K562 (cell line): ENCODE data around the gene SIRT3. TPM values are rescaled to one million over a fixed set of nuclear protein-coding genes. Genes with fewer than 3 reads are reported as not detected.

Source experiments
- ATAC-seq: fragments of 200-7000 bp; cut with Tn5 transposase; 3 replicates; pipeline ENCODE4 v1.9.1; 2020; ENCODE audit warnings: moderate library complexity
- BruUV-seq: library from RNA; stranded (reverse); fragments of 400-500 nt; replicated peaks from 2 replicates; lab custom pipeline; 2021; lab: Mats Ljungman, UMichigan
- CTCF ChIA-PET: fragments of 300-600 bp; formaldehyde crosslinking; extraction: SDS; loops from one replicate; lab custom pipeline; 2021; ENCODE audit warnings: low intra/inter-chr PET ratio; lab: Yijun Ruan, JAX
- POLR2A ChIA-PET: fragments of 300-600, 350-650 bp; sonication (Branson Sonifier 250); formaldehyde crosslinking; extraction: SDS; loops from one replicate; lab custom pipeline; 2021; ENCODE audit warnings: antibody characterized with exemption, inconsistent platforms; lab: Yijun Ruan, JAX
- DNase-seq, 4 experiments: peaks; one replicate each; pipeline versions ENCODE4 v3.0.0 to v3.0.0-alpha.2; 2011 to 2018; ENCODE audit warnings: low spot score in 3 of 4, mixed read lengths in 3 of 4; ENCODE audit errors: extremely low read depth in 1 of 4
- FAIRE-seq: peaks from 2 replicates; lab custom pipeline; 2011; peaks lifted over from hg19 to GRCh38; lab: Jason Lieb, UNC
- H2AFZ ChIP-seq: 2 replicates; pipeline ENCODE4 v1.6.0; 2011; ENCODE audit warnings: low read depth, low read length, control low read depth, inconsistent platforms
- H3K27ac ChIP-seq: fragments of 200-600 bp; 3 replicates; pipeline ENCODE4 v1.8.0; 2011; ENCODE audit warnings: low read depth, mild to moderate bottlenecking, control low read depth, inconsistent platforms, low read length, moderate library complexity, mixed read lengths; ENCODE audit errors: extremely low read depth
- H3K27me3 ChIP-seq, 2 experiments: fragments of 300-600 bp in 1 of 2; 2 replicates in 1 of 2; 3 replicates in 1 of 2; pipeline versions ENCODE4 v1.6.0 to v1.8.0; 2011; ENCODE audit warnings: inconsistent platforms in 2 of 2, low read length in 2 of 2, mild to moderate bottlenecking in 1 of 2, mixed read lengths in 1 of 2, moderate library complexity in 1 of 2; ENCODE audit not compliant: control insufficient read depth in 2 of 2, insufficient read depth in 2 of 2
- H3K36me3 ChIP-seq: fragments of 300-600 bp; 3 replicates; pipeline ENCODE4 v1.8.0; 2011; ENCODE audit warnings: mild to moderate bottlenecking, low read length, inconsistent platforms; ENCODE audit not compliant: control insufficient read depth, insufficient read depth
- H3K4me1 ChIP-seq, 2 experiments: fragments of 200-600 bp in 1 of 2; replicated peaks in 1 of 2; 2 replicates in 1 of 2; 3 replicates in 1 of 2; pipeline versions ENCODE4 v1.5.1 to v1.8.0; 2011; ENCODE audit warnings: inconsistent platforms in 2 of 2, low read length in 2 of 2, mild to moderate bottlenecking in 1 of 2, mixed read lengths in 1 of 2, moderate library complexity in 1 of 2; ENCODE audit not compliant: control insufficient read depth in 2 of 2, insufficient read depth in 2 of 2
- H3K4me2 ChIP-seq: 2 replicates; pipeline ENCODE4 v1.6.1; 2011; ENCODE audit warnings: low read length, control low read depth, inconsistent platforms, mixed read lengths; ENCODE audit not compliant: insufficient read depth
- H3K4me3 ChIP-seq: fragments of 200-600 bp; sonication (generic), shearing (Covaris generic); 2 replicates; pipeline ENCODE4 v1.5.1; 2016; ENCODE audit warnings: control low read depth, inconsistent platforms
- H3K79me2 ChIP-seq: fragments of 200-600 bp; 3 replicates; pipeline ENCODE4 v1.8.0; 2011; ENCODE audit warnings: low read length, inconsistent platforms; ENCODE audit not compliant: control insufficient read depth, insufficient read depth
- H3K9ac ChIP-seq, 2 experiments: 2 replicates each; pipeline versions ENCODE4 v1.6.0 to v1.6.1; 2011; ENCODE audit warnings: low read depth in 2 of 2, low read length in 2 of 2, control low read depth in 1 of 2, inconsistent platforms in 1 of 2, mild to moderate bottlenecking in 1 of 2, mixed read lengths in 1 of 2; ENCODE audit not compliant: insufficient read depth in 1 of 2
- H3K9me1 ChIP-seq: one replicate; pipeline ENCODE4 v1.6.0; 2011; ENCODE audit warnings: inconsistent platforms, mild to moderate bottlenecking, low read length, moderate library complexity; ENCODE audit not compliant: control insufficient read depth, insufficient read depth
- H3K9me3 ChIP-seq: replicated peaks from 2 replicates; pipeline ENCODE4 v1.5.1; 2011; ENCODE audit warnings: low read depth, low read length, inconsistent platforms; ENCODE audit not compliant: control insufficient read depth, insufficient read depth
- H4K20me1 ChIP-seq: replicated peaks from 2 replicates; pipeline ENCODE4 v1.6.1; 2011; ENCODE audit warnings: low read length, inconsistent platforms, mixed read lengths; ENCODE audit not compliant: control insufficient read depth, insufficient read depth
- BRD4 ChIP-seq: fragments of 200-600 bp; sonication (generic); IDR thresholded peaks from 2 replicates; pipeline ENCODE4 v1.6.1; 2017; ENCODE audit warnings: inconsistent platforms
- CBX5 ChIP-seq: IDR thresholded peaks from 2 replicates; pipeline ENCODE4 v1.6.1; 2014; ENCODE audit warnings: low read depth, borderline replicate concordance
- IFI16 ChIP-seq: fragments of 250-450 bp; sonication (Bioruptor Pico); IDR thresholded peaks from 2 replicates; pipeline ENCODE4 v2.1.2; 2022; ENCODE audit warnings: mild to moderate bottlenecking, inconsistent platforms
- MCM2 ChIP-seq: fragments of 450-650 bp; IDR thresholded peaks from 2 replicates; pipeline ENCODE4 v1.6.1; 2017; ENCODE audit warnings: low read depth, mild to moderate bottlenecking
- NFXL1 ChIP-seq: fragments of 450-650 bp; formaldehyde crosslinking; IDR thresholded peaks from 2 replicates; pipeline ENCODE4 v1.4.0; 2021; ENCODE audit warnings: mild to moderate bottlenecking
- RBM25 ChIP-seq: fragments of 200-400 bp; formaldehyde crosslinking; IDR thresholded peaks from 2 replicates; pipeline ENCODE4 v1.6.1; 2018; ENCODE audit warnings: low read length, low read depth, moderate library complexity; ENCODE audit not compliant: severe bottlenecking
- RCOR1 ChIP-seq, 2 experiments: IDR thresholded peaks; 2 replicates each; pipeline ENCODE4 v1.6.1; 2012; ENCODE audit warnings: low read depth in 2 of 2, low read length in 2 of 2, borderline replicate concordance in 1 of 2, improper control_type of control experiment in 1 of 2
- SRF ChIP-seq, 2 experiments: fragments of 250-450, 450-650 bp in 1 of 2; sonication (Bioruptor Pico) in 1 of 2; sonication (generic) in 1 of 2; formaldehyde crosslinking; IDR thresholded peaks; 2 replicates each; pipeline versions ENCODE4 v1.5.0 to v1.5.1; 2020 to 2022; ENCODE audit warnings: mild to moderate bottlenecking in 1 of 2, missing genetic modification reagents in 1 of 2
- TFE3 ChIP-seq: fragments of 450-650 bp; formaldehyde crosslinking; IDR thresholded peaks from 2 replicates; pipeline ENCODE4 v1.4.0; 2020; ENCODE audit warnings: mild to moderate bottlenecking, mixed read lengths
- ZNF12 ChIP-seq: sonication (generic); formaldehyde crosslinking; IDR thresholded peaks from 2 replicates; pipeline ENCODE4 v1.4.0; 2020; ENCODE audit warnings: mild to moderate bottlenecking, missing genetic modification reagents
- ZNF134 ChIP-seq: fragments of 250-450 bp; sonication (Bioruptor Pico); conservative IDR thresholded peaks from 2 replicates; pipeline ENCODE4 v1.4.0; 2020
- ZNF707 ChIP-seq: fragments of 250-450 bp; sonication (Bioruptor Pico); conservative IDR thresholded peaks from 2 replicates; pipeline ENCODE4 v1.8.0; 2022; ENCODE audit warnings: inconsistent platforms, mild to moderate bottlenecking, moderate library complexity
- WGBS: fragments of 100-300 bp; shearing (Covaris generic); methylation state at CpG from one replicate; pipeline ENCODE4 v1.1.6; 2016; ENCODE audit warnings: low coverage, mixed read lengths; ENCODE audit not compliant: insufficient coverage; ENCODE audit errors: missing lambda C conversion rate; 5-methylcytosine and 5-hydroxymethylcytosine counted together
- in situ Hi-C: fragments of 300-500 bp; cut with MboI; formaldehyde crosslinking; loops from 4 replicates; pipeline ENCODE4 v1.15.0; 2018; ENCODE audit warnings: inconsistent platforms, mixed read lengths
- intact Hi-C: fragments of 100-400 bp; cut with micrococcal nuclease; formaldehyde crosslinking; loops from 2 replicates; pipeline ENCODE4 v1.14.2; 2022
- polyA plus RNA-seq, 8 experiments: library from polyadenylated mRNA; depleted of rRNA in 4 of 8; stranded (reverse) in 5 of 8; unstranded in 3 of 8; fragments of >200 nt; fragmentation: Nextera tagmentation in 2 of 8; fragmentation: Illumina TruSeq in 1 of 8; extraction: Ambion mirVana in 2 of 8; extraction: Trizol in 1 of 8; gene quantifications; 2 replicates each; pipeline versions ENCODE4 v1.2.1 to v1.2.3, GENCODE V29; 2011 to 2014; ENCODE audit warnings: inconsistent platforms in 1 of 8, missing spikeins in 1 of 8
- total RNA-seq, 7 experiments: library from RNA; depleted of rRNA in 6 of 7; stranded (reverse); fragments of >200 nt in 6 of 7; fragmentation: Illumina TruSeq in 2 of 7; extraction: Trizol in 2 of 7; gene quantifications; 2 replicates each; pipeline versions ENCODE4 v1.2.1 to v1.2.3, GENCODE V29; 2011 to 2021; ENCODE audit warnings: low replicate concordance in 1 of 7
- TF ChIP-seq, protein P1 (sequence below): fragments of 250-450 bp; sonication (Bioruptor Pico); IDR thresholded peaks from 2 replicates; pipeline ENCODE4 v1.5.0; 2020; ENCODE audit warnings: mild to moderate bottlenecking

The SIRT3 gene
- total and polyA plus RNA-seq, 9 of the 15 experiments (the other 6 are each of a cell fraction or from before 2014, with no cell fraction given) = 1.9 to 27.5 (median 14.5) TPM

GRCh38 chr11:227824-228379 is 8.2 kb downstream of the SIRT3 start (continued):
- TF ChIP-seq ZNF707 (no peak), IFI16 (CRISPR knock-in tag) (no peak), MCM2 (no peak), SRF (CRISPR knock-in tag; IDR thresholded peaks at IDR 0.05) (no peak)
- TF ChIP-seq, protein P1, sequence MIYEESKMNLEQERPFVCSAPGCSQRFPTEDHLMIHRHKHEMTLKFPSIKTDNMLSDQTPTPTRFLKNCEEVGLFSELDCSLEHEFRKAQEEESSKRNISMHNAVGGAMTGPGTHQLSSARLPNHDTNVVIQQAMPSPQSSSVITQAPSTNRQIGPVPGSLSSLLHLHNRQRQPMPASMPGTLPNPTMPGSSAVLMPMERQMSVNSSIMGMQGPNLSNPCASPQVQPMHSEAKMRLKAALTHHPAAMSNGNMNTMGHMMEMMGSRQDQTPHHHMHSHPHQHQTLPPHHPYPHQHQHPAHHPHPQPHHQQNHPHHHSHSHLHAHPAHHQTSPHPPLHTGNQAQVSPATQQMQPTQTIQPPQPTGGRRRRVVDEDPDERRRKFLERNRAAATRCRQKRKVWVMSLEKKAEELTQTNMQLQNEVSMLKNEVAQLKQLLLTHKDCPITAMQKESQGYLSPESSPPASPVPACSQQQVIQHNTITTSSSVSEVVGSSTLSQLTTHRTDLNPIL (CRISPR knock-in tag) = no peak

DNA sequence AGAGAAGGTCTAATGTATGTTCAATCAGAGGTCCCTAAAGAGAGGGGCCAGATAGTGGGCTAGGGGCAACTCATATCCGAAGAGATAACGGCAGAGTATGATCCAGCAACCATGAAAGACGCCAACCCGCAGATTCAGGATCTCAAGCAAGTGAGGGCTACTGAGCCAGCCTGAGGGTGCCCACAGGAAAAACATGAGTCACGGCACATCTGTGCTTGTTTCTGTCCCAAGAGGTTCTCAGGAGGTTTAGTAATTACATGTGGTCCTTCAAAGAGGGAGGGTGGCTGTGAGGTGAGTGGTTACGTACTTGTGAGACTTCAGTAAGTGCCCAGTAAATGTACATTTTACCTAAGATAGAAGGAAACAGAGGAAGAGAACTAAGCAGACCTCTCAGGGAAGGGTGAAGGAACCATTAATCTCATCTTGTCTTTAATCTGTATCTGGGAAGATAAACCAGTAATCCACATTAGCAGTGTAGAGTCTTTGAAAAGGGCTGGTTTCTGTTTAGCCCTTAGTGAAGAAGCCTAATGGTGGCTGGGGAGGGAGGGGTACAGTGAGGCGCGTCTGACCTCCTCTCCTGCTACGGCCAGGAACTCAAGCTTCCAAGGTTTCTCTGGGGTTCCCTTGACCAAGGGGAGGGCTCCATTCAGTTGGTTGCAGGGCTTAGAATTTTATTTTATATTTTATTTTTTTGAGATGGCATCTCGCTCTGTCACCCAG is 10.2 kb downstream of the SIRT3 start:
- Histone ChIP-seq H3K79me2 (peaks cover 3% of the 10 kb centered on the region; the same call in 1 of the 3 replicates), H3K9ac (no peak overlapping the region), H3K36me3 (peaks cover 35% of the 10 kb centered on the region; the same call in 2 of the 3 replicates), H3K27me3 (no peaks in the 10 kb centered on the region), H3K4me2 (no peak overlapping the region), H3K4me3 (no peak overlapping the region), H2AFZ (no peak overlapping the region), H4K20me1 (no peaks in the 10 kb centered on the region), H3K9me3 (peaks cover 7% of the 10 kb centered on the region), H3K9me1 (no peaks in the 10 kb centered on the region), H3K4me1 (peaks cover 10 to 16% of the 10 kb centered on the region in 2 experiments; a peak in 4 of 5 replicates), H3K27ac (peak overlapping the region; percentile 24; the same call in 1 of the 3 replicates)
- DNase-seq (no peak), ATAC-seq (no peak), FAIRE-seq (no peak)
- WGBS = 97% methylated on average over 8 of the region's 10 CpGs
- ChIA-PET CTCF (no interaction called here), POLR2A (no interaction called here)
- intact Hi-C loops (no loop called here), in situ Hi-C loops (no loop called here)
- TF ChIP-seq RBM25 = no peak
- no peak for TF ChIP-seq NFXL1 (CRISPR knock-in tag)
- TF ChIP-seq BRD4 = no peak
- no peak for TF ChIP-seq CBX5
- TF ChIP-seq ZNF134 (CRISPR knock-in tag) = no peak
- TF ChIP-seq RCOR1 (IDR thresholded peaks at IDR 0.05; ENCODE audit: borderline replicate concordance in 1 of 2, low read depth in 2 of 2, low read length in 2 of 2) = no peak
- TF ChIP-seq ZNF12 (CRISPR knock-in tag) = no peak
- no peak for TF ChIP-seq TFE3 (CRISPR knock-in tag)
- no TSS peak for BruUV-seq
